Activated CD4-positive, alpha-beta memory T cell treated with anti-CD3 and anti-CD28 coated beads for 36 hours (primary cell): ENCODE data around the gene P4HB. TPM values are rescaled to one million over a fixed set of nuclear protein-coding genes. Genes with fewer than 3 reads are reported as not detected.

Experiments
- CTCF ChIA-PET: fragments of 350-600 bp; sonication (Branson Sonifier 250); formaldehyde crosslinking; loops from one replicate; lab custom pipeline; 2021; ENCODE audit warnings: antibody characterized with exemption, inconsistent platforms; lab: Charles Lee
- POLR2A ChIA-PET: fragments of 350-600 bp; sonication (Branson Sonifier 250); formaldehyde crosslinking; loops from one replicate; lab custom pipeline; 2021; ENCODE audit warnings: antibody characterized with exemption; lab: Charles Lee
- DNase-seq: peaks from one replicate; pipeline ENCODE4 v3.0.0-alpha.2; 2020
- H3K27ac Mint-ChIP-seq: one replicate; pipeline ENCODE4 v1.8.0; 2021; ENCODE audit warnings: mixed read lengths
- H3K27me3 Mint-ChIP-seq: one replicate; pipeline ENCODE4 v1.8.0; 2021; ENCODE audit warnings: mixed read lengths
- H3K36me3 Mint-ChIP-seq: one replicate; pipeline ENCODE4 v1.8.0; 2021; ENCODE audit warnings: mixed read lengths
- H3K4me1 Mint-ChIP-seq: one replicate; pipeline ENCODE4 v1.8.0; 2021; ENCODE audit warnings: low read depth, mixed read lengths
- H3K4me3 Mint-ChIP-seq: one replicate; pipeline ENCODE4 v1.8.0; 2021; ENCODE audit warnings: mild to moderate bottlenecking, mixed read lengths
- H3K9me3 Mint-ChIP-seq: one replicate; pipeline ENCODE4 v1.8.0; 2021; ENCODE audit warnings: mixed read lengths
- intact Hi-C: fragments of 100-400 bp; cut with micrococcal nuclease; formaldehyde crosslinking; loops from one replicate; pipeline ENCODE4 v1.15.1; 2023
- total RNA-seq, 2 experiments: library from RNA; stranded (reverse); gene quantifications; one replicate each; pipeline ENCODE4 v1.2.3, GENCODE V29; 2021

The P4HB gene
- total RNA-seq, 2 experiments from 2014 or later = 358 to 367 TPM

GRCh38 chr17:81849457-81849856 is 10.9 kb downstream of the P4HB start:
- POLR2A ChIA-PET = interaction anchor here (0.7 kb wide), 1 partner anchor 377 kb away, joined by 3 read pairs; no protein-coding TSS in a partner anchor
- Mint-ChIP-seq H3K4me3 (no peak overlapping the region), H3K36me3 (peaks cover 53% of the 10 kb centered on the region), H3K27ac (no peak overlapping the region), H3K4me1 (no peaks in the 10 kb centered on the region), H3K27me3 (no peaks in the 10 kb centered on the region), H3K9me3 (no peaks in the 10 kb centered on the region)
- no peak for DNase-seq
- intact Hi-C loops = no loop called here
- CTCF ChIA-PET = no interaction called here

DNA sequence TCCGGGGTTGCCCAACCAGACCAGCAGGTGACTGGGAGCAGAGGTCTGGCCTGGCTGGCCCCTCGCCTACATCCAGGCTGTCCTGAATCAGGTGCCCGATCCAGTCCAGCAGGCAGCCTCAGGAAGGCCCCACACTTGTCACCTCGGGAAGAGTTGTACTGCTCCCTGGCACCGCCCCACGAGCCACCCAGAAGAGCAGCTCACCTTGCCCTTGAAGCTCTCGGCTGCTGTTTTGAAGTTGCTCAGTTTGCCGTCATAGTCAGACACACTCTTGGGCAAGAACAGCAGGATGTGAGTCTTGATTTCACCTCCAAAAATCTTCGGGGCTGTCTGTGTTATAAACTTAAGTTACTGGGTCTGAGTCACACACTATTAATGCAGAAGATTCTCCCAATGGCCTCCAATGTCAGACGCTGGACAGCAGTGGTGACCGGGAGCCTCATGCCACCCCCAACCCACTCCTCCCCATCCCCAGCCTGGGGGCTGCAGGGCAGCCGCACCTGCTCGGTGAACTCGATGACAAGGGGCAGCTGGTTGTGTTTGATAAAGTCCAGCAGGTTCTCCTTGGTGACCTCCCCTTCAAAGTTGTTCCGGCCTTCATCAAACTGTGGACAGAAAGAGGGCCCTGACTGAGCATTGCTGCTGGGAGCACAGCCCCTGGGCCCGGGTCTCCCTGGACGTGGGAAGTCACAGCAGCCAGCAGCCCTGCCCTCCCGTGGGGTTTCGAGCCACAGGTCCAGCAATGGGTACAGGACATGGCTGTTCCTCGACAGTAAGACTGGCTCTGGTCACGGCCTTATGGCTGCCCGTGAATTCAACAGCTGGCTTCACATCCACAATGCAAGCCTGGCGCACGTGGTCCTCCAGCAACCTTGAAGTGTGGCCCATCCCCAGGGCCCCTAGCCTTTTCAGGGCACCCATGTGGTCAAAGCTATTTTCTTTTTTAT is 13.3 kb downstream of the P4HB start:
- Mint-ChIP-seq H3K4me1 (no peaks in the 10 kb centered on the region), H3K4me3 (no peak overlapping the region), H3K27me3 (no peaks in the 10 kb centered on the region), H3K36me3 (peaks cover 48% of the 10 kb centered on the region), H3K27ac (no peak overlapping the region), H3K9me3 (no peaks in the 10 kb centered on the region)
- no peak for DNase-seq
- ChIA-PET CTCF (no interaction called here), POLR2A (no interaction called here)
- intact Hi-C loops = no loop called here

DNA sequence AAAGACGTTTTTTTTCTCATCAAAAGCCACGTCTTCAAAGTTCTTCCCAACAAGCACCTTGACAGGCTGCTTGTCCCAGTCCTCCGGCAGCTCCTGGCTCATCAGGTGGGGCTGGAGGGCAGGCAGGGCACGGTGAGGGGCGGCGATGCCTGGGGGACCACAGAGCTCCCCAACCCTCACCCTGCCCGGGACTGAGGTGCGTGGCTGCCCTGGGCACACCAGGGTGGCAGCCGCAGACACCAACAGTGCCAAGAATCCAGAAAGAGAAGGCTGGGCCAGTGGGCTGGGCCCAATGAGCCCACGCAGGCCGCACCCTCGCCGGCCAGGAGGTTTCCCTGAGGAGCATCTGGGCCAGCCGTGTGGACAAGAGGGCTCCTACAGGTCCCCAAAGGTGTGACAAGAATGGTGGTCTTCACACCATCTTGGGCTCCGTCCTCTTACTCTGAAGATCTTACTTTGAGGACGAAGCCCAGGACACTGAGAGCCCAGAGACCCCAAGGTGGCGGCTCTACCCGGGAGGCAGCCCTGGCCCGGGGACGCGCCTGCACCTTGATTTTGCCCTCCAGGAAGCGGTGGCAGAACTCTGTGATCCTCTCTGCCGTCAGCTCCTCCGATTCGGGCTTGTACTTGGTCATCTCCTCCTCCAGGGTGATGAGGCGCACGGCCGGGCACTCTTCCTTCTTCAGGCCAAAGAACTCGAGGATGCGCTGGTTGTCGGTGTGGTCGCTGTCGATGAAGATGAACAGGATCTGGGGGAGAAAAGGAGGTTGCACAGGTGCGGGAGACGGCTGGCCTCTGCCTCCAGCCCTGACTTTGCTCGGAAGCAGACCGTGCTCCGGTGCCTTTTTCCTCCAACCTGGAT is 14.2 kb downstream of the P4HB start:
- H3K27ac Mint-ChIP-seq = no peak overlapping the region
- intact Hi-C loops = loop anchor here (1.0 kb wide), 1 partner anchor 12 kb away; no protein-coding TSS in a partner anchor
- no peak overlapping the region for H3K4me3 Mint-ChIP-seq
- H3K9me3 Mint-ChIP-seq = no peaks in the 10 kb centered on the region
- peaks cover 39% of the 10 kb centered on the region for H3K36me3 Mint-ChIP-seq
- POLR2A ChIA-PET = no interaction called here
- no peak for DNase-seq
- H3K4me1 Mint-ChIP-seq = no peaks in the 10 kb centered on the region
- H3K27me3 Mint-ChIP-seq = no peaks in the 10 kb centered on the region
- CTCF ChIA-PET = no interaction called here

GRCh38 chr17:81845361-81845760 is 15.0 kb downstream of the P4HB start:
- H3K4me1 Mint-ChIP-seq = no peaks in the 10 kb centered on the region
- intact Hi-C loops = loop anchor here (1.0 kb wide), 1 partner anchor 11 kb away; no protein-coding TSS in a partner anchor
- H3K27ac Mint-ChIP-seq = no peak overlapping the region
- H3K27me3 Mint-ChIP-seq = no peaks in the 10 kb centered on the region
- CTCF ChIA-PET = no interaction called here
- no peak overlapping the region for H3K4me3 Mint-ChIP-seq
- peaks cover 38% of the 10 kb centered on the region for H3K36me3 Mint-ChIP-seq
- no peaks in the 10 kb centered on the region for H3K9me3 Mint-ChIP-seq
- POLR2A ChIA-PET = no interaction called here
- DNase-seq = no peak

GRCh38 chr17:81844887-81845286 is 15.4 kb downstream of the P4HB start:
- ChIA-PET CTCF (no interaction called here), POLR2A (no interaction called here)
- H3K27ac Mint-ChIP-seq = no peak overlapping the region
- H3K36me3 Mint-ChIP-seq = peaks cover 38% of the 10 kb centered on the region
- no peak overlapping the region for H3K4me3 Mint-ChIP-seq
- DNase-seq = no peak
- H3K9me3 Mint-ChIP-seq = no peaks in the 10 kb centered on the region
- no peaks in the 10 kb centered on the region for H3K27me3 Mint-ChIP-seq
- no peaks in the 10 kb centered on the region for H3K4me1 Mint-ChIP-seq
- intact Hi-C loops = loop anchor here (1.0 kb wide), 1 partner anchor 11 kb away; no protein-coding TSS in a partner anchor

GRCh38 chr17:81844327-81844851 is 15.9 kb downstream of the P4HB start:
- CTCF ChIA-PET = no interaction called here
- H3K27ac Mint-ChIP-seq = no peak overlapping the region
- no peak for DNase-seq
- H3K9me3 Mint-ChIP-seq = no peaks in the 10 kb centered on the region
- intact Hi-C loops = no loop called here
- H3K27me3 Mint-ChIP-seq = no peaks in the 10 kb centered on the region
- no peak overlapping the region for H3K4me3 Mint-ChIP-seq
- H3K36me3 Mint-ChIP-seq = peaks cover 38% of the 10 kb centered on the region
- POLR2A ChIA-PET = no interaction called here
- H3K4me1 Mint-ChIP-seq = no peaks in the 10 kb centered on the region

DNA sequence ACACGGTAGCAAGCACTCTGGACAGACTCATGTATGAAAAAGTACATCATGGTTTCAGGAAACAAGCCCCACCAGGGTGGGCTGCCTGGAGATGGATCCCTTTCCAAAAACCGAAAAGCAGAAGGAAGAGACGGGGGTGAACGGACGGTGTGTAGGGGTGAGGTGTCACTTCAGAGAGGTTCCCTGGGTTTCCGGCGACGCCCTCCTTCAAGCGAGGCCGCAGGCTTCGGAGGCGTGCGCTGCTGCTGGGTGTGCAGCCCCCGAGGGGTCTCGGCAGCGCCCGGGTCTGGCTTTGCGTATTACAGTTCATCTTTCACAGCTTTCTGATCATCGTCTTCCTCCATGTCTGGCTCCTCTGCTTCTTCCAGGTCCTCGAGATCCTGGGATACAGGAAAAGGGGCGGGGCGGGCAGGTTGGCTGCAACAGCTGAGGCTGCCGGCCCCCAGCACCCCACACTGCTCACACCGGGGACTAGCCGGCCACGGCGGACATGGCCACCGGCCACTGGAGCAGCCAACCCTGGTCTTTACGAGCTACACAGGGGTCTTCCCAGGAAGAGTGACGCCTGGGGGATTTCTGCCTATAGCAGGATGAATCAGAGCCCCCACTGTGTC is 16.5 kb downstream of the P4HB start:
- H3K36me3 Mint-ChIP-seq = peaks cover 38% of the 10 kb centered on the region
- no peaks in the 10 kb centered on the region for H3K4me1 Mint-ChIP-seq
- no peak for DNase-seq
- H3K4me3 Mint-ChIP-seq = no peak overlapping the region
- ChIA-PET CTCF (no interaction called here), POLR2A (no interaction called here)
- H3K9me3 Mint-ChIP-seq = no peaks in the 10 kb centered on the region
- no peaks in the 10 kb centered on the region for H3K27me3 Mint-ChIP-seq
- intact Hi-C loops = no loop called here
- H3K27ac Mint-ChIP-seq = no peak overlapping the region

DNA sequence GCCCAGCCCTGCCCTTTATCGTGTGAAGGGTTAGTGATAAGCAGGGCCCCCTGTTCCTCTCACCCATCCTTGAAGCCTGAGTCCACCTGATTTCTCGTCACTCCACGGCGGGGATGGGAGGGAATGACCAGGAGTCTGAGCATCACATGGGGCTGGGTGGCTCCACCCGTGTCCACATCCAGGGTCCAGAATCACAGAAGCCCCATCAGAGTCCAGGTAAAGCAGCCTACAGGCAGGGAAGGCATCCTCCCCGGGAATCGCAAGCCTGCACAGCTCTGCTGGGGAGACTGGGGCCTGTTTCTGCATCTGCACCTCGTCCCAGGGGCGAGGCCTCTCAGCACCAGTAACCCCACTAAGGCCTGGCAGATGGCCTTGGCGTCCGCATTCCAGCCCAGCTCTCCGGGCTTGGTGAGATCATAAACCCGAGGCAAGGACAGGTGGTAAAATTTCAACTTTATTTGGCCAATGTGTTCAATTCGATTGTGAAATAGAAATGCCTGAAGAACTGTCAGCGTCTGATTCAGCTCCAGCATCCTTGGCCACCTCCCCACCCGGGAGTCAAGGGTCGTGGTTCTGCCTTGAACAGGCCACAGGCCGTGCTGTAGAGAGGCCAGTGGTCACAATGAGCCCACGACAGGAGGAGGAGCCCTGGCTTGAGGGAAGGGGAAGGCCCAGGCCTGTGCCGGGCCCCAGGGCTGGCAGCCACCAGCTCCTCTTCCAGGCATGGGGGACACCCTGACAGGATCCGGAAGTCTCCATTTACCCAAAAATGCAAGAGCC is 17.4 kb downstream of the P4HB start:
- intact Hi-C loops = no loop called here
- Mint-ChIP-seq H3K27me3 (no peaks in the 10 kb centered on the region), H3K4me3 (no peak overlapping the region), H3K27ac (no peak overlapping the region), H3K9me3 (no peaks in the 10 kb centered on the region), H3K36me3 (peaks cover 36% of the 10 kb centered on the region), H3K4me1 (no peaks in the 10 kb centered on the region)
- ChIA-PET CTCF (no interaction called here), POLR2A (interaction anchor here (0.8 to 1.1 kb wide), 2 partner anchors 12 to 103 kb away, joined by 3 to 4 read pairs; no protein-coding TSS in a partner anchor)
- DNase-seq = no peak

- intact Hi-C loops = no loop called here
- POLR2A ChIA-PET = interaction anchor here (0.8 to 1.1 kb wide), 2 partner anchors 13 to 102 kb away, joined by 3 to 4 read pairs; no protein-coding TSS in a partner anchor
- no peaks in the 10 kb centered on the region for H3K9me3 Mint-ChIP-seq
- no peaks in the 10 kb centered on the region for H3K4me1 Mint-ChIP-seq
- CTCF ChIA-PET = no interaction called here
- no peak overlapping the region for H3K4me3 Mint-ChIP-seq
- peaks cover 36% of the 10 kb centered on the region for H3K36me3 Mint-ChIP-seq
- DNase-seq = no peak
- H3K27ac Mint-ChIP-seq = no peak overlapping the region
- H3K27me3 Mint-ChIP-seq = no peaks in the 10 kb centered on the region
Observed at GRCh38 chr17:81842378-81842724, 18.0 kb downstream of the P4HB start.

- Mint-ChIP-seq H3K27me3 (no peaks in the 10 kb centered on the region), H3K4me1 (no peaks in the 10 kb centered on the region), H3K27ac (no peak overlapping the region), H3K36me3 (peaks cover 31% of the 10 kb centered on the region), H3K9me3 (no peaks in the 10 kb centered on the region), H3K4me3 (no peak overlapping the region)
- intact Hi-C loops = no loop called here
- ChIA-PET POLR2A (no interaction called here), CTCF (no interaction called here)
- no peak for DNase-seq
Observed at GRCh38 chr17:81841866-81842265, 18.5 kb downstream of the P4HB start.
